HG03064 (cell line): ENCODE results near the gene OAS2.

Experiments used
- ATAC-seq: cut with Tn5 transposase; IDR thresholded peaks from one replicate; pipeline ENCODE4 v1.9.1; 2021; ENCODE audit warnings: low read depth; ENCODE audit not compliant: unreplicated experiment

OAS2 gene, protein sequence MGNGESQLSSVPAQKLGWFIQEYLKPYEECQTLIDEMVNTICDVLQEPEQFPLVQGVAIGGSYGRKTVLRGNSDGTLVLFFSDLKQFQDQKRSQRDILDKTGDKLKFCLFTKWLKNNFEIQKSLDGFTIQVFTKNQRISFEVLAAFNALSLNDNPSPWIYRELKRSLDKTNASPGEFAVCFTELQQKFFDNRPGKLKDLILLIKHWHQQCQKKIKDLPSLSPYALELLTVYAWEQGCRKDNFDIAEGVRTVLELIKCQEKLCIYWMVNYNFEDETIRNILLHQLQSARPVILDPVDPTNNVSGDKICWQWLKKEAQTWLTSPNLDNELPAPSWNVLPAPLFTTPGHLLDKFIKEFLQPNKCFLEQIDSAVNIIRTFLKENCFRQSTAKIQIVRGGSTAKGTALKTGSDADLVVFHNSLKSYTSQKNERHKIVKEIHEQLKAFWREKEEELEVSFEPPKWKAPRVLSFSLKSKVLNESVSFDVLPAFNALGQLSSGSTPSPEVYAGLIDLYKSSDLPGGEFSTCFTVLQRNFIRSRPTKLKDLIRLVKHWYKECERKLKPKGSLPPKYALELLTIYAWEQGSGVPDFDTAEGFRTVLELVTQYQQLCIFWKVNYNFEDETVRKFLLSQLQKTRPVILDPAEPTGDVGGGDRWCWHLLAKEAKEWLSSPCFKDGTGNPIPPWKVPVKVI

DNA sequence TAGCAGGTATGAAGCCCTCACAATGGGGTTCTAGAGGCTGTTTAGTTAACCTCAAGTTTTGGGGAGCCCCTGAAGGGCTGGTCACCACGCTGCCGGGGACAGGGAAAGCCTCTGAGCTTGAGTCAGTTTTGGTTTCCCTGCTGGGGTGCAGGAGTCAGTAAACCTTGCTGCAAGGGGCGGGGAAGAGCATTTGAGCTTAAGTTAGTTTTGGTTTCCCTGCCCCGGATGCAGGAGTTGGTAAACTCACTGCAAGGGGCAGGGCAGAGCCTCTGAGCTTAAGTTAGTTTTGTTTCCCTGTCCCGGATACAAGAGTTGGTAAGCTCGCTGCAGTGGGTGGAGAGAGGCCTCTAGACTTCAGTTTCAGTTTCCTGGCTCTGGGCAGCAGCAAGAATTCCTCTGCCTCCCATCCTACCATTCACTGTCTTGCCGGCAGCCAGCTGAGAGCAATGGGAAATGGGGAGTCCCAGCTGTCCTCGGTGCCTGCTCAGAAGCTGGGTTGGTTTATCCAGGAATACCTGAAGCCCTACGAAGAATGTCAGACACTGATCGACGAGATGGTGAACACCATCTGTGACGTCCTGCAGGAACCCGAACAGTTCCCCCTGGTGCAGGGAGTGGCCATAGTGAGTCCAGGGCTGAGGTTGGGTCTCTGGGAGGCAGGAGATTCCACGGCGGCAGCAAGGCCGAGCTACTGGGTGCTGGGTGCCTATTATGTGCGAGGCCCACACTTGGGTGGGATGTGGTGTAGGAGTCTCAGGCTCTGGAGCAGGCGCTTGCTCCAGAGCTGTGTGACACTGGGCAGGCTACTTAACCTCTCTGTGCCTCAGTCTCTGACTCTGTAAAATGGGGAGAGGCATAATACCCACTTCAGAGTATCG is at the start of gene OAS2:
OAS2 (plus strand) TSS at position 357 of the 878 bp plus-strand sequence; CDS start at position 447, 90 bp downstream.
- ATAC-seq = peak; percentile 95

DNA sequence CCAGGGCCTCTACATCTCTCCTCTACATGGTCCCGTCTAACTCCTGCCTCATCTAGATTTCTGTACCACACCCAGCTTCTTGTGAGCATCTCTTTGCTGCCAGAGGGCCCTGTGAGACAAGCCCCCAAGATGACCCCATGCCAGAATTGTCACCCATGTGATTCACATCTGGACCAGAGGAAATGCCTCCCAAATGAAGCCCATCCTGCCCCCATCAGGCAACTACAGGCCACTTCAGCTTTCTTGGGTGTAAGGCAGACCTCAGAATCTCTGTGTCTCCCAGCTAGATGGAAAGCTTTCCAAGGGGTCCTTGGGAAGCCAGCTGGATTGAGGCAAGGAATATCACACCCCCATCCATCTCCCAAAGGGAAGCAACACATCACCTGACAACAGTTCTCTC is 49.3 kb upstream of the OAS2 start:
- no peak for ATAC-seq

DNA sequence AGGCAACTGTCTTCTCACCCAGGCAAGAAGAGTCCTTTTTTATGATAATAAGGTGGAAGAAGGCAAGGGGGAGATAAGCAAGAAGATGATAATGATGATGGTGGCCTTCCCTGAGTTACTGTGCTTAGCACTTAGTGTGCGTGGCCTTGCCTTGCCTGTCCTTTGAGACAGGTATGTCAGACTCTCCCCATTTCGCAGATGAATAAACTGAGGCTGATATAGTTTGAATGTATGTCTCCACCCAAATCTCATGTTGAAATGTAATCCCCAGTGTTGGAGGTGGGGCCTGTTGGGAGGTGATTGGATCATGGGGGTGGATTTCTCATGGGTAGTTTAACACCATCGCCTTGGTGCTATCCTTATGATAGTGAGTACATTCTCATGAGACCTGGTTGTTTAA is 48.6 kb upstream of the OAS2 start:
- no peak for ATAC-seq

DNA sequence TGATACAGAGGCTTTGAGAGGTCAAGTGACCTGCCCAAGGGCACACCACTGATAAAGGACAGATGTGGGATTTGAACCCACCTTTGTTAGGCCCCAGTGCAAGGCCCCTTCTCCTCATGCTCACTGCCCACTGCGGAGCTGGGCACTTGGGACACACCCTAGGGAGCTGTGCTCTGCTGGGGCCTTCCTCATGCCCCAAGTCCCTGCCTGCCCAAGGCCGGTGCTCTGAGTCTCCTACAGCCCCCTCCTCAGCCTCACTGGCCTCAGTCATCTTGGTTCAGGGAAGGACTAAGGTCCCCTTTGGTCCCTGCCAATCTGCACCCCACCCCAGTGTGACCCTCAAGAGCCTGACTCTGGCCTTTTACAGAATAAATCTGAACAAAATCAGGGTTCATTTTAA is 48.0 kb upstream of the OAS2 start:
- no peak for ATAC-seq

DNA sequence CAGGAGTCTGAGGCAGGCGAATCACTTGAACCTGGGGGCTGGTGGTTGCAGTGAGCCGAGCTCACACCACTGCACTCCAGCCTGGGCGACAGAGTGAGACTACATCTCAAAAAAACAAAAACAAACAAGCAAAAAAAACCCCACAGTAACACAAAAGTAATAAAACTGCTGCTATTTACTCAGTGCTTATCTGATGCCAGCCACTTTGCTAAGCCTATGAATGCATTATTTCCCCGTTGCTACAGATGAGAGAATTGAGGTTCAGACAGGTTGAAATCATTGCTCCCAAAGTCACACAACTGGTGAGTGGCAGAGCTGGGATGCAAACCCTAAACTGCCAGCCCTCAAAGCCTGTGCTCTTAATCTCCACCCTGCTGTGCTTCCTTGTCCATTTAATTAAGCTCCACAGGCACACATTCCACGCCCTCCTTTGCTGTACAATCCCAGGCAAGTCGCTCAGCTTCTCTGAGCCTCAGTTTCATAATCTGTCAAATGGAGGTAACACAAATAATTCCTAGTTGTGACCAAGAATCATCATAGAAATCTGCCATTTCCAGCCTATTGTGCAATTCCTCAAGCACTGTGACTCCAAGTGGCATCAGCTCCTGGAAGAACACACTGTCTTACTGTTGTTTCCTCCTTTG is 45.7 kb upstream of the OAS2 start:
- no peak for ATAC-seq

DNA sequence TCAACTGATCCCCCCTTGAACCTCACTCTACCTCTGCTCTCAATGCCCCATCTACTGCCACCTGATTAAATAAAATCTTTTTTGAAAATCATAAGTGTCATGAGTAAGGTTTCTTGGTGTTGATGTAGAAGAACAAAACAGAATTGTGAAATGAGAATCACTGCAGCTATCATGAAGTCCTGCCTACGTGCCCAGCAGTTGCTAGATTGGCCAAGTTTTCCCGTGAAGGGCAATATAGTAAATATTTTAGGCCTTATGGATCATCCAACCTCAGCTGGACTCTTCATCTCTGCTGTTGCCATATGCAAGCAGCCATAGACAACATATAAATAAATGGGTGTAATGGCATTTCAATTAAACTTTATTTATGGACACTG is 45.2 kb upstream of the OAS2 start:
- no peak for ATAC-seq

DNA sequence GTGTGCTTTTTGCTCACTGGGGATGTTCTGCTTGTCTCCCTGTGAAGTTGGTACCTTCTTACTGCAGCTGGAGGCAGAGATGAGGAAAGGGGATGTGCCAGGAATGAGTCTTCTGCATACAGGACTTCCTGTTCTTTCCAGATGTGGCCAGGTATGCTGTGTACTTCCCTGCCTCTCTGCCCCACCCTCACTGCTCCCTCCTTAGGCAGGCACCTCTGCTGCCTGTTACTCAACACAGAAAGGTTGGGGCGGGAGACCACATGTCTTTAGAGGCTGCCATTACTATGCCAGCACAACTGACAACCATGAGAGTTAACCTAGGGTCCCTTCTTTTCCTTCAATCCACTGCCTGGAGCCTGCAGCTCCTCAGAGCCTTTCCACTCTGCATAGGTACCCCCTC is 42.1 kb upstream of the OAS2 start:
- ATAC-seq = no peak

DNA sequence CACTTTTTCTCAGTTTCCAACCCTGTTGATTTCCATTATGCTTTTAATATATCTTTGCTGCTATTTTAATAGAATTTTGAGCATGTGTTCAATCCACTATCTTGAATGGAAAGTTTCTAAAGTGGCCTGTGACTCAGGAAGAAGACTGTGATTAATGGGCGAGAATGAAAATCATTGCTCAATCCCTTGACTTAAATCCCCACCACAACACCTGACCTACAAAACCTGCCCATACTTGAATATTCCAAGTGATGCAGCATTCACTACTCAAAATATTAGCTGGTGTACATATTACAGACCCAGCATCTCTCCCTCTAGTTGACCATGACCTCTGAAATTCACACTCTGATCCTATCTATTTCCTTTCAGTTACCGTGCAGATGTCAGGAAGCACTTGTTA is 41.4 kb upstream of the OAS2 start:
- no peak for ATAC-seq

DNA sequence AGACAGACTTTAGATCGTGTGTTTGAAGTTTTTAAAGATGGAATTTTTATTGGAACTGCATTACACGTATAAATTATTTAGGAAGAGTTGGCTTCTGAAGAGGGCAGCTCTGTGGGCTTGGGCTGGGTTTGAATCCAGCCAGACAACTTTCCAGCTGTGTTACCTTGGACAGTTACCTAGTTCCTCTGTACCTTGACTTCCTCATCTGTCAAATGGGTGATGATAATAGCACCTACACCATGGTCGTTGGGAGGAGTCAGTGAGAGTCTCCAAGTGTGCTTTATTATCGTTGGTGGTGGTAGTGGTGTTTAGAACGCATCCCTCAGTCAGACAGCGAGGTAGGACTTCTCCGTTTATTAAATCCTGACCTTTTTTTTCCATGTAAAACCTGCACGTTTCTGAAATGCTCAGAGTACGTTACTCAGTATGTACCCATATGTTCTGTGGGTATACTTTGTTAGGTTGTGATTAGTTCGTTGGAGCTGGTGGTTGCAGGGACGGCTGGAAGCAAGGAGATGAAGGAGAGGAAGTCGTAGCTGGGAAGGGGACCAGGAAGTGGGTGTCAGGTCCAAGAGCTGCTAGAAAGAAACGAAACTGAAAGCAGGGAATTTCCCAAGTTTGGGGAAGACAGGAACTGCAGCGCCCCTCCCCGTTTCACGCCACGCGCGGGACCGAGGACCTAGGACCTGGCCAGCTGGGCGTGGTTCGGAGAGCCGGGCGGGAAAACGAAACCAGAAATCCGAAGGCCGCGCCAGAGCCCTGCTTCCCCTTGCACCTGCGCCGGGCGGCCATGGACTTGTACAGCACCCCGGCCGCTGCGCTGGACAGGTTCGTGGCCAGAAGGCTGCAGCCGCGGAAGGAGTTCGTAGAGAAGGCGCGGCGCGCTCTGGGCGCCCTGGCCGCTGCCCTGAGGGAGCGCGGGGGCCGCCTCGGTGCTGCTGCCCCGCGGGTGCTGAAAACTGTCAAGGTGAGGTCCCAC is 40.3 kb upstream of the OAS2 start, which contains the start of gene OAS3:
OAS3 (plus strand) TSS at position 734 of the 979 bp plus-strand sequence; CDS start at position 791, 57 bp downstream.
- ATAC-seq = no peak

DNA sequence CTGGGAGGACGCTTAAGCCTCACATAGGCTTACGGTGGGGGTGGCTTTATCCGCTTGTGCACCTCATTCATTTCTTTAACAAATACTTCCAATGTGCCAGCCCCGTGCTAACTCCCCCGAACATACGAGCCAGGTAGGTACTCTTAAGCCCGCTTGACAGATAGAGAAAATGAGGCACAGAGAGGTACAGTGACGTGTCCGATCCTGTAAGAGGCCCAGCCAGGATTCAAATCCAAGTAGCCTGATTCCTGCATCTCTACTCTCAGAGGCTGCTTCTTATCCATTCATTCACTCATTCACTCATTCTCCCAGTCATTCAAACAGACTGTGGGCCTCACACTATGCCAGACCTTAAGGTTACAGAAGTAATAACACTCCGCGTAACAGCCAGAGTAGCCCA is 39.6 kb upstream of the OAS2 start:
- no peak for ATAC-seq

DNA sequence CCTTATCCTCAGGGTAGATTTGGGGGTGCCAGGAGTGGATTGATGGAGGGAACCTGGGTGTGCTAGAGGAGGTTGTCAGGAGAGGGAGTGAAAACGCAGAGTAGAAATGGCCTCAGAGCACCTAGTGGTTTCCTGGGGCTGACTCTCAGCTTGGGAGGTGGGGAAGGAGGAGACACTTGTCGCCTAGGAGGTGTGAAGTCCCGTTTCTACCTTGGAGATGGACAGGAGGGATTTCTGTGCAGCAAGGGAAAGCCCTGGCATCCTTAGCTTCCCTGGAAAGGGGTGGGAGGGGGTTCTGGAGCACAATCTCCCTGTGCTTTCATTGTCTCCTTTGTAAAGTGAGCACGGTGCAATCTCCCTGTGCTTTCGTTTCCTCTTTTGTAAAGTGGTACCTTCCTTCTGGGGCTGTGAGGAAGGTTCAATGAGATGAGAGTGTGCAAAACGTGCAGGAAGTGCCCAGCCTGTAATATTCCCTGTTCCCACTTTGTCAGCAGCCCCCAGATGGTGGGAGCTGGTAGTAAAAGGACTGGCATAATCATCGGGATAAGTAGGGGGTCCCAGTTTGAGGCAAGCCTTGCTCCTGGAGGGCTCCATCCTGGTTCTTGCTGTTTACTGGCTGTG is 38.4 kb upstream of the OAS2 start:
- peak; percentile 46 for ATAC-seq

DNA sequence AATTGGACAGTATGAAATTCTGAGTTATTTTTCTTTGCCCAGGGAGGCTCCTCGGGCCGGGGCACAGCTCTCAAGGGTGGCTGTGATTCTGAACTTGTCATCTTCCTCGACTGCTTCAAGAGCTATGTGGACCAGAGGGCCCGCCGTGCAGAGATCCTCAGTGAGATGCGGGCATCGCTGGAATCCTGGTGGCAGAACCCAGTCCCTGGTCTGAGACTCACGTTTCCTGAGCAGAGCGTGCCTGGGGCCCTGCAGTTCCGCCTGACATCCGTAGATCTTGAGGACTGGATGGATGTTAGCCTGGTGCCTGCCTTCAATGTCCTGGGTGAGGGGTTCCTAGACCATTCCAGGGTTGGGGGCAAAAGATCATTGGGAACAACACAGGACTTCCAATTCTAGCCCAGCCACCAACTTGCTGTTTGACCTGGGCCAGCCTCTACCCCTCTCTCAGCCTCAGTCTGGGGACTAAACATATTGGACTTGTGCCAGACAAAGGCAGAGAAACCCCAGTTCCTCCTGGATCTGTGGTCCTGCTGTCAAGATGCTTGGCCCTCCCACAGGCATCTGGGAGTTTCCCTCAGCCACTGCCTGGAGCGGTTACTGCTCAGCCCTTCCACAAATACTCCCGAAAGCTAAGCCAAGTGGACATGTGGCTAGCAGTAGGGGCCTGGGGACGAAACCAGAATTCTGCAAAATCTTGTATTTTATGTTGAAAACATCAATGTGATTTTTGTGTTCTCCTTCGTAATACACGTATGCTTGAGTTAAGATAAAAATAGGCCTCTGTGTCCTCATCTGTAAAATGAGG is 36.6 kb upstream of the OAS2 start:
- ATAC-seq = no peak

DNA sequence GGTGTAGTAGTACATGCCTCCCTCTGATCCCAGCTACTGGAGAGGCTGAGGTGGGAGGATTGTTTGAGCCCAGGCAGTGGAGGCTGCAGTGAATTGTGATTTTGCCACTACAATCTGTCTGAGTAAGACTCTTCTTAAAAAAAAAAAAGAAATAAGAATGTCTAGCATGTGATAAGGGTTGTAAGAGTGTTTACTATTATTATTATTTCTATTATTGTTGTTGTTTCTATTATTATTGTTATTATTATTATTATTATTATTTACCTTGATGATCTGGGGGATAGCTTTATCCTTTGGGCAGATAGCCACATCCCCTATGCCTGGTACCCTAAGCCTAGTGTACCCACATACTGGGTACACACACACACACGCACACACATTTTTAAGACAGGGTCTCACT is 35.7 kb upstream of the OAS2 start:
- ATAC-seq = no peak

DNA sequence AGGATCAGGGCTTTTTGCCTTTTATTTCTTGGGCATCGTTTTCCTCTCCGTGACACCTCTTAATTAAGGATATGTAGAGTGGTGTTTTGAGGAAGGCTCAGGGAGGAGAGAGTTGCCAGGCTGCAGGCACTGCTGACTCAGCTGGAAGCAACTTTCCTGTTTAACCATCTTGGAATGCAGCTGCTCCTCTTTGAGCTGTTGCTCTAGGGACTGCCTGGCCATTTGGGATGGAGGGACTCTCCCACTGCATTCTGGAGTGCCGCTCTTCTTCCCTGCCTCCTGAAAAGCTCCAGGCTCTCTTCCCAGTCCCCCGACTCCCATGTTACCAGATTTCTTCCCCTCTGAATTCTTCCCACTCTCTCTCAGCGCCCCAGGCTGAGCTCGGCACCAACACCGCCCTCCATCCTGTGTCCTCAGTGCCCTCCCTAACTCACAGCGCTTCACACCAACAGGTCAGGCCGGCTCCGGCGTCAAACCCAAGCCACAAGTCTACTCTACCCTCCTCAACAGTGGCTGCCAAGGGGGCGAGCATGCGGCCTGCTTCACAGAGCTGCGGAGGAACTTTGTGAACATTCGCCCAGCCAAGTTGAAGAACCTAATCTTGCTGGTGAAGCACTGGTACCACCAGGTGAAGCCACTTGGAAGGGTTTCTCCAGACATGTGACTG is 34.2 kb upstream of the OAS2 start:
- ATAC-seq = no peak

DNA sequence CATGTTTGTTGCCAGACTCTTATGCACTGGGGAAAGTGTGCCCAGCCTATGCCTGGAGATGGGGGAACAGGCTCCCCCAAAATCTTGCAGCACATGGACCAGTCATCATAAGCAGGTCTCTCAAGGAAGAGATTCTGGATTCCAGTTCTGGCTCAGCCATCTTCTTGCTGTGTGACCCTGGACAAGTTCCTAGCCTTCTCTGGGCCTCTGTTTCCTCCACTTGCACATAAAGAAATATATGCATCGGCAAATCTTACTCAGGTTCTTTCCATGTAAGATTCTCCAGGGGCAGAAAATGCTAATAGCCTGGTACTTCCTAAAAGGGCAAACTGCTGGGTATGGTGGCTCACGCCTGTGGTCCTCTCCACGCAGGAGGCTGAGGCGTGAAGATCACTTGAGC is 32.8 kb upstream of the OAS2 start:
- ATAC-seq = no peak

DNA sequence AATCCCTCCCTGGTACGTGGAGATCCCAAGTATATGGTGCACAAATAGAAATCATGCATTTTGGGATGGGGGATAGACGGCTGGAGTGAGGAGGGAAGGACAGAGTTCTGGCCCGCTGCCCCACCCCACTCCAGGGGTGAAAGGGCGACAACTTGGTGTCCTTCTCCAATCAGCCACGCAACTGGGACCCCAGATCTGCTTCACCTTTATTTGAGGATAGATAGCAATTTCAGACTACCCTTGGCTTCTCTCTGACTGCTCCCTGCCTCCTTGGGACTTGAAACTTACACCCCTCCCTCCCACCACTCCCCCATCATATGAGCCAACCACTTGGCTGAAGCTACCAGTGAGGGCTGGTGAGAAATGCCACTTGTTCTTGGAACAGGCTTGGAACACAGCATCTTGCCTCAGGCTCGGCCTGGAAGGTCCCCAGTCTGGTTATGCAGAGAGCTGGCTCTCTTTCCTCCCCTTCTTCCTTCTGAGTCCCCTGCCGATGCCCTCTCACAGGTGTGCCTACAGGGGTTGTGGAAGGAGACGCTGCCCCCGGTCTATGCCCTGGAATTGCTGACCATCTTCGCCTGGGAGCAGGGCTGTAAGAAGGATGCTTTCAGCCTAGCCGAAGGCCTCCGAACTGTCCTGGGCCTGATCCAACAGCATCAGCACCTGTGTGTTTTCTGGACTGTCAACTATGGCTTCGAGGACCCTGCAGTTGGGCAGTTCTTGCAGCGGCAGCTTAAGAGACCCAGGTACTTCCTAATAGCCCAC is 31.9 kb upstream of the OAS2 start:
- no peak for ATAC-seq

DNA sequence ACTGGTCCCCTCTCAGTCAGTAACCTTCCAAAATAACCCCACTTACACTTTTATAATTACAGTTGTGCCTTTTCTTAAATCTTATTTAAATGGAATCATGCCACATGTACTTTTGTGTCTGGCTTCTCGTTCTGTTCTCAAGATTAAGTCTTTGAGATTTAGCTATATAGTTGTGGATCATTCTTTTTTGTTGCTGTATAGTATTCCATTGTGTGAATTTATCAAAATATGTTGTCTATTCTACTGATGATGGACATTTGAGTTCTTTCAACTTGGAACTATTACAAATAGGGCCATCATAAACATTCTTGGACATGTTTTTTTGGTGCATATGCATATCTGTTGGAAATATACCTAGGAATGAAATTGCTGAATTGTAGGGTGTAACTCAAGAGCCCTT is 31.0 kb upstream of the OAS2 start:
- no peak for ATAC-seq
